HepG2 (cell line): ENCODE measurements around the gene ZNF77. TPM values are rescaled to one million over a fixed set of nuclear protein-coding genes. Genes with fewer than 3 reads are reported as not detected.
A peak's percentile ranks its signal among the peaks of the same experiment; 100 is the strongest.

ENCODE experiments used
- AKAP8 ChIP-seq: sonication (generic); formaldehyde crosslinking; IDR thresholded peaks from 2 replicates; pipeline ENCODE4 v1.5.1; 2020; ENCODE audit warnings: mild to moderate bottlenecking, missing genetic modification reagents
- ARID3A ChIP-seq: IDR thresholded peaks from 2 replicates; pipeline ENCODE4 v1.6.1; 2012; ENCODE audit warnings: low read depth, low read length, improper control_type of control experiment
- KDM1A ChIP-seq: IDR thresholded peaks from 2 replicates; pipeline ENCODE4 v1.6.1; 2016; ENCODE audit warnings: missing compliant biosample characterization
- POGK ChIP-seq: sonication (generic); formaldehyde crosslinking; conservative IDR thresholded peaks from 2 replicates; pipeline ENCODE4 v1.8.0; 2022; ENCODE audit warnings: mild to moderate bottlenecking, moderate library complexity, missing genetic modification reagents
- STAT5B ChIP-seq: sonication (generic); formaldehyde crosslinking; IDR thresholded peaks from 2 replicates; pipeline ENCODE4 v1.4.0; 2020; ENCODE audit warnings: missing genetic modification reagents
- ZNF556 ChIP-seq: sonication (generic); formaldehyde crosslinking; IDR thresholded peaks from 2 replicates; pipeline ENCODE4 v1.4.0; 2020; ENCODE audit warnings: mild to moderate bottlenecking, missing genetic modification reagents, borderline replicate concordance
- ZNF567 ChIP-seq: sonication (generic); formaldehyde crosslinking; IDR thresholded peaks from 2 replicates; pipeline ENCODE4 v1.8.1; 2023; ENCODE audit warnings: mild to moderate bottlenecking, missing genetic modification reagents, borderline replicate concordance
- ZNF619 ChIP-seq: sonication (generic); formaldehyde crosslinking; IDR thresholded peaks from 2 replicates; pipeline ENCODE4 v1.4.0; 2020; ENCODE audit warnings: mild to moderate bottlenecking, missing genetic modification reagents
- ZNF660 ChIP-seq: sonication (generic); formaldehyde crosslinking; IDR thresholded peaks from 2 replicates; pipeline ENCODE4 v1.5.1; 2020; ENCODE audit warnings: mild to moderate bottlenecking, low read depth, missing genetic modification reagents, borderline replicate concordance
- ZNF766 ChIP-seq: sonication (generic); formaldehyde crosslinking; IDR thresholded peaks from 2 replicates; pipeline ENCODE4 v1.5.0; 2020; ENCODE audit warnings: missing genetic modification reagents, borderline replicate concordance
- ZNF772 ChIP-seq: sonication (generic); formaldehyde crosslinking; IDR thresholded peaks from 2 replicates; pipeline ENCODE4 v1.5.0; 2020; ENCODE audit warnings: mild to moderate bottlenecking, missing genetic modification reagents
- ZNF782 ChIP-seq: sonication (generic); formaldehyde crosslinking; IDR thresholded peaks from 2 replicates; pipeline ENCODE4 v1.4.0; 2020; ENCODE audit warnings: missing genetic modification reagents, mild to moderate bottlenecking, borderline replicate concordance
- polyA plus RNA-seq, 8 experiments: library from polyadenylated mRNA; depleted of rRNA in 3 of 8; stranded (reverse) in 7 of 8; unstranded in 1 of 8; fragments of >200 nt; fragmentation: Illumina TruSeq in 4 of 8; extraction: Trizol in 4 of 8; gene quantifications; 2 replicates each; pipeline versions ENCODE4 v1.2.1 to v1.2.3, GENCODE V29; 2011 to 2016; ENCODE audit warnings: low read depth in 4 of 8, missing spikeins in 1 of 8, mixed read lengths in 1 of 8; ENCODE audit not compliant: insufficient read depth in 1 of 8
- total RNA-seq, 5 experiments: library from RNA; depleted of rRNA; stranded (reverse); fragments of >200 nt; fragmentation: Illumina TruSeq; extraction: Trizol; gene quantifications; 2 replicates each; pipeline ENCODE4 v1.2.3, GENCODE V29; 2016; ENCODE audit warnings: low read depth in 1 of 5
- TF ChIP-seq, protein P1 (sequence below): sonication (generic); formaldehyde crosslinking; IDR thresholded peaks from 2 replicates; pipeline ENCODE4 v1.4.0; 2020; ENCODE audit warnings: missing genetic modification reagents, borderline replicate concordance
- TF ChIP-seq, protein P2 (sequence below): sonication (generic); formaldehyde crosslinking; conservative IDR thresholded peaks from 2 replicates; pipeline ENCODE4 v1.4.0; 2020; ENCODE audit warnings: missing genetic modification reagents

The ZNF77 gene
- total and polyA plus RNA-seq, 2 of the 13 experiments (the other 11 are each of a cell fraction or from before 2014, with no cell fraction given), result 7.1 to 11.5 TPM

DNA sequence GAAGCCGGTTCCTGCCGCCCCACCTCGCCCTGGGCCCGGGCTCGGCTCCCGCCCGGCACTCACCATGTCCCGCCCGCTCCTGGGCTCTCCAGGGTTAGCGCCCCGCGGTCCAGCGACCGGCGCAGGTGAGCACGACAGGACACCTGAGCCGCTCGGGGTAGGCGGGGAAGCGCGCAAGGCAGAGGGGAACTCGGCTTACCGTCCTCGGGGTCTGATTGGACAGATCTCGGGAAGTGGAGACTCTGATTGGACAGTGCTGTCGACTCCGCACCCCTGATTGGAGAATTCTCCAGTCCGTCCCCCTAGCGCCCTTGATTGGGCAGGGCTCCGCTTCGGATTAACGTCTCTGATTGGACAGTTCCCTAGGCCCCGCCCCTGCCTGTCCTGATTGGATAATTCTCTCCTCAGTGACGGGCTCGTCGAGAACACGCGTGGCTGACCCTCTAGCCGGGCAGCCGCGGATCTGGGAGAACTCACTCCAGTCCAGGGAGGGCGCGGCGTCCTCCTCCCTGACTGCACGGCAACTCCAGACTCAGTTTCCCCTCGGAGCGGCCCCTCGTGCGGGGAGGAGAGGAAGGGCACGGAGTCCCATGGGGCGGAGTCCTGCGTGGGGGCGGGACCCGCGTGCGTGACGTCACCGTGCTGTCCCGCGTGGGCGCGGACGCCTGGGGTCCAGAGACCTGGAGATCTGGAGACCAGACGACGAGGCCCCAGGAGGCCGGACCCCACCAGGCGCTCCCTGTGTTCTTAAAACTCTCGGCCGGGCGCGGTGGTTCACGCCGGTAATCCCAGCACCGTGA, at the start of gene ZNF77 (continued):
- no peak for TF ChIP-seq ZNF782
- TF ChIP-seq ZNF567, result no peak
- peak; percentile 67; the same call in 1 of the 2 replicates for TF ChIP-seq KDM1A
- peak; percentile 52; the same call in 1 of the 2 replicates for TF ChIP-seq ZNF766
- 0 out of 2 replicates have a peak, but pooled peaks have one; percentile 27 for TF ChIP-seq ZNF619 (CRISPR knock-in tag)
- TF ChIP-seq ZNF660 (CRISPR knock-in tag), result no peak
- peak; percentile 26; the same call in 1 of the 2 replicates for TF ChIP-seq ARID3A
- TF ChIP-seq ZNF556 (CRISPR knock-in tag), result peak; percentile 73
- TF ChIP-seq, protein P1, sequence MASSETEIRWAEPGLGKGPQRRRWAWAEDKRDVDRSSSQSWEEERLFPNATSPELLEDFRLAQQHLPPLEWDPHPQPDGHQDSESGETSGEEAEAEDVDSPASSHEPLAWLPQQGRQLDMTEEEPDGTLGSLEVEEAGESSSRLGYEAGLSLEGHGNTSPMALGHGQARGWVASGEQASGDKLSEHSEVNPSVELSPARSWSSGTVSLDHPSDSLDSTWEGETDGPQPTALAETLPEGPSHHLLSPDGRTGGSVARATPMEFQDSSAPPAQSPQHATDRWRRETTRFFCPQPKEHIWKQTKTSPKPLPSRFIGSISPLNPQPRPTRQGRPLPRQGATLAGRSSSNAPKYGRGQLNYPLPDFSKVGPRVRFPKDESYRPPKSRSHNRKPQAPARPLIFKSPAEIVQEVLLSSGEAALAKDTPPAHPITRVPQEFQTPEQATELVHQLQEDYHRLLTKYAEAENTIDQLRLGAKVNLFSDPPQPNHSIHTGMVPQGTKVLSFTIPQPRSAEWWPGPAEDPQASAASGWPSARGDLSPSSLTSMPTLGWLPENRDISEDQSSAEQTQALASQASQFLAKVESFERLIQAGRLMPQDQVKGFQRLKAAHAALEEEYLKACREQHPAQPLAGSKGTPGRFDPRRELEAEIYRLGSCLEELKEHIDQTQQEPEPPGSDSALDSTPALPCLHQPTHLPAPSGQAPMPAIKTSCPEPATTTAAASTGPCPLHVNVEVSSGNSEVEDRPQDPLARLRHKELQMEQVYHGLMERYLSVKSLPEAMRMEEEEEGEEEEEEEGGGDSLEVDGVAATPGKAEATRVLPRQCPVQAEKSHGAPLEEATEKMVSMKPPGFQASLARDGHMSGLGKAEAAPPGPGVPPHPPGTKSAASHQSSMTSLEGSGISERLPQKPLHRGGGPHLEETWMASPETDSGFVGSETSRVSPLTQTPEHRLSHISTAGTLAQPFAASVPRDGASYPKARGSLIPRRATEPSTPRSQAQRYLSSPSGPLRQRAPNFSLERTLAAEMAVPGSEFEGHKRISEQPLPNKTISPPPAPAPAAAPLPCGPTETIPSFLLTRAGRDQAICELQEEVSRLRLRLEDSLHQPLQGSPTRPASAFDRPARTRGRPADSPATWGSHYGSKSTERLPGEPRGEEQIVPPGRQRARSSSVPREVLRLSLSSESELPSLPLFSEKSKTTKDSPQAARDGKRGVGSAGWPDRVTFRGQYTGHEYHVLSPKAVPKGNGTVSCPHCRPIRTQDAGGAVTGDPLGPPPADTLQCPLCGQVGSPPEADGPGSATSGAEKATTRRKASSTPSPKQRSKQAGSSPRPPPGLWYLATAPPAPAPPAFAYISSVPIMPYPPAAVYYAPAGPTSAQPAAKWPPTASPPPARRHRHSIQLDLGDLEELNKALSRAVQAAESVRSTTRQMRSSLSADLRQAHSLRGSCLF, result no peak
- TF ChIP-seq AKAP8, result peak; percentile 81
- TF ChIP-seq ZNF772 (CRISPR knock-in tag), result 0 out of 2 replicates have a peak, but pooled peaks have one; percentile 67
- TF ChIP-seq, protein P2, sequence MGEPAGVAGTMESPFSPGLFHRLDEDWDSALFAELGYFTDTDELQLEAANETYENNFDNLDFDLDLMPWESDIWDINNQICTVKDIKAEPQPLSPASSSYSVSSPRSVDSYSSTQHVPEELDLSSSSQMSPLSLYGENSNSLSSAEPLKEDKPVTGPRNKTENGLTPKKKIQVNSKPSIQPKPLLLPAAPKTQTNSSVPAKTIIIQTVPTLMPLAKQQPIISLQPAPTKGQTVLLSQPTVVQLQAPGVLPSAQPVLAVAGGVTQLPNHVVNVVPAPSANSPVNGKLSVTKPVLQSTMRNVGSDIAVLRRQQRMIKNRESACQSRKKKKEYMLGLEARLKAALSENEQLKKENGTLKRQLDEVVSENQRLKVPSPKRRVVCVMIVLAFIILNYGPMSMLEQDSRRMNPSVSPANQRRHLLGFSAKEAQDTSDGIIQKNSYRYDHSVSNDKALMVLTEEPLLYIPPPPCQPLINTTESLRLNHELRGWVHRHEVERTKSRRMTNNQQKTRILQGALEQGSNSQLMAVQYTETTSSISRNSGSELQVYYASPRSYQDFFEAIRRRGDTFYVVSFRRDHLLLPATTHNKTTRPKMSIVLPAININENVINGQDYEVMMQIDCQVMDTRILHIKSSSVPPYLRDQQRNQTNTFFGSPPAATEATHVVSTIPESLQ, result no peak
- no peak for TF ChIP-seq STAT5B
- TF ChIP-seq POGK (CRISPR knock-in tag), result no peak; the same call in 1 of the 2 replicates
